Suprapubic skin (tissue), 4 donors: ENCODE results near the gene MVB12A. TPM values are rescaled to one million over a fixed set of nuclear protein-coding genes. Genes with fewer than 3 reads are reported as not detected.

ENCODE experiments used
- DNase-seq, 2 donors: peaks; one replicate each; pipeline ENCODE4 v3.0.0-alpha.2; 2019; ENCODE audit warnings: low spot score in 2 of 2
- H3K27ac ChIP-seq: fragments of 200-600 bp; sonication (generic); one replicate; pipeline ENCODE4 v1.5.1; 2019
- H3K27me3 ChIP-seq: fragments of 200-600 bp; sonication (generic); one replicate; pipeline ENCODE4 v1.5.1; 2019
- H3K36me3 ChIP-seq: fragments of 200-600 bp; sonication (generic); one replicate; pipeline ENCODE4 v1.5.1; 2019
- H3K4me1 ChIP-seq: fragments of 200-600 bp; sonication (generic); one replicate; pipeline ENCODE4 v1.5.1; 2019
- H3K4me3 ChIP-seq: fragments of 200-600 bp; sonication (generic); one replicate; pipeline ENCODE4 v1.5.1; 2019; ENCODE audit warnings: mild to moderate bottlenecking
- H3K9me3 ChIP-seq: fragments of 200-600 bp; sonication (generic); one replicate; pipeline ENCODE4 v1.5.1; 2019
- EP300 ChIP-seq: sonication (generic); formaldehyde crosslinking; IDR thresholded peaks from one replicate; pipeline ENCODE4 v1.6.1; 2017; ENCODE audit warnings: antibody characterized with exemption
- POLR2A ChIP-seq, 2 donors: fragments of 450-650 bp; IDR thresholded peaks; one replicate each; pipeline ENCODE4 v1.6.1; 2017; ENCODE audit warnings: antibody characterized with exemption in 2 of 2, mild to moderate bottlenecking in 2 of 2, moderate library complexity in 2 of 2
- POLR2AphosphoS5 ChIP-seq, 3 donors: sonication (generic); formaldehyde crosslinking; IDR thresholded peaks; one replicate each; pipeline ENCODE4 v1.6.1; 2017; ENCODE audit warnings: antibody characterized with exemption in 3 of 3
- WGBS: methylation state at CpG from one replicate; pipeline ENCODE4 v1.1.5; 2018; 5-methylcytosine and 5-hydroxymethylcytosine counted together
- total RNA-seq, 4 donors: library from RNA; depleted of rRNA; stranded (reverse); fragments of >200 nt; gene quantifications; one replicate each; pipeline ENCODE4 v1.1.0, GENCODE V29; 2016
- TF ChIP-seq, protein P1 (sequence below), 2 donors: fragments of 200-600 bp in 1 of 2; fragments of 450-650 bp in 1 of 2; sonication (generic) in 1 of 2; IDR thresholded peaks; one replicate each; pipeline ENCODE4 v1.5.1; 2016 to 2019; ENCODE audit warnings: antibody characterized with exemption in 2 of 2, mild to moderate bottlenecking in 1 of 2, moderate library complexity in 1 of 2

Gene MVB12A
- total RNA-seq, 4 donors from 2014 or later: 44.2 to 71.3 (median 60.5) TPM

DNA sequence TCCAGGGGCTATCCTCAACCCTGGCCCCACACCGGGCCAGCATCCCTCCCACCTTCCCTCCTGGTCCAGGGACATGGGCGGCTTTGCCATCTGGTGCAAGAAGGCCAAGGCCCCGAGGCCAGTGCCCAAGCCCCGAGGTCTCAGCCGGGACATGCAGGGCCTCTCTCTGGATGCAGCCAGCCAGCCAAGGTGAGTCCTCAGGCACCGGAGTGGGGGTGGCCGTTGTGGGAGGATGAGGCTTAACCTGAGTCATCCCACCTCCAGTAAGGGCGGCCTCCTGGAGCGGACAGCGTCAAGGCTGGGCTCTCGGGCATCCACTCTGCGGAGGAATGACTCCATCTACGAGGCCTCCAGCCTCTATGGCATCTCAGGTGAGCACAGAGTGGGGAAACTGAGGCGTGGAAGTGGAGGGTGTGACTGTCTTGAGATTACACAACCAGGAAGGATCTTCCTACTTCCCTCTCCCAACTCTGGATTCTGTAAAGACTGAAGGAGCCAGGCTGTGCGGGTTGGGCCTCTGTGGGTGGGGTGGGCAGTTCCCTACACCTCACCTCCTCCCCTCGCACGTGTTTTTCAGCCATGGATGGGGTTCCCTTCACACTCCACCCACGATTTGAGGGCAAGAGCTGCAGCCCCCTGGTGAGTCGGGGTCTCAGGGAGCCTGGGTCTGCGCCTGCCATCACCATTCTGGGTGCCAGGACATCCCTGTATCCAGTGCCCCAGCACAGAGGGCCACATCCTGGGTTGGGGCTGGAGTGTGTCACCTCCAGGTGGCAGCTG, 3.8 kb downstream of the MVB12A start:
- WGBS: 87% methylated on average over 9 of the region's 20 CpGs
- peaks cover 16% of the 10 kb centered on the region for H3K4me1 ChIP-seq
- no peak for DNase-seq
- no peak overlapping the region for H3K4me3 ChIP-seq
- peaks cover 14% of the 10 kb centered on the region for H3K36me3 ChIP-seq
- TF ChIP-seq POLR2A (IDR thresholded peaks at IDR 0.05): no peak
- TF ChIP-seq EP300: no peak
- no peak for TF ChIP-seq POLR2AphosphoS5 (IDR thresholded peaks at IDR 0.05)
- TF ChIP-seq, protein P1, sequence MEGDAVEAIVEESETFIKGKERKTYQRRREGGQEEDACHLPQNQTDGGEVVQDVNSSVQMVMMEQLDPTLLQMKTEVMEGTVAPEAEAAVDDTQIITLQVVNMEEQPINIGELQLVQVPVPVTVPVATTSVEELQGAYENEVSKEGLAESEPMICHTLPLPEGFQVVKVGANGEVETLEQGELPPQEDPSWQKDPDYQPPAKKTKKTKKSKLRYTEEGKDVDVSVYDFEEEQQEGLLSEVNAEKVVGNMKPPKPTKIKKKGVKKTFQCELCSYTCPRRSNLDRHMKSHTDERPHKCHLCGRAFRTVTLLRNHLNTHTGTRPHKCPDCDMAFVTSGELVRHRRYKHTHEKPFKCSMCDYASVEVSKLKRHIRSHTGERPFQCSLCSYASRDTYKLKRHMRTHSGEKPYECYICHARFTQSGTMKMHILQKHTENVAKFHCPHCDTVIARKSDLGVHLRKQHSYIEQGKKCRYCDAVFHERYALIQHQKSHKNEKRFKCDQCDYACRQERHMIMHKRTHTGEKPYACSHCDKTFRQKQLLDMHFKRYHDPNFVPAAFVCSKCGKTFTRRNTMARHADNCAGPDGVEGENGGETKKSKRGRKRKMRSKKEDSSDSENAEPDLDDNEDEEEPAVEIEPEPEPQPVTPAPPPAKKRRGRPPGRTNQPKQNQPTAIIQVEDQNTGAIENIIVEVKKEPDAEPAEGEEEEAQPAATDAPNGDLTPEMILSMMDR (IDR thresholded peaks at IDR 0.05): no peak
- no peaks in the 10 kb centered on the region for H3K9me3 ChIP-seq
- no peaks in the 10 kb centered on the region for H3K27me3 ChIP-seq
- no peak overlapping the region for H3K27ac ChIP-seq

DNA sequence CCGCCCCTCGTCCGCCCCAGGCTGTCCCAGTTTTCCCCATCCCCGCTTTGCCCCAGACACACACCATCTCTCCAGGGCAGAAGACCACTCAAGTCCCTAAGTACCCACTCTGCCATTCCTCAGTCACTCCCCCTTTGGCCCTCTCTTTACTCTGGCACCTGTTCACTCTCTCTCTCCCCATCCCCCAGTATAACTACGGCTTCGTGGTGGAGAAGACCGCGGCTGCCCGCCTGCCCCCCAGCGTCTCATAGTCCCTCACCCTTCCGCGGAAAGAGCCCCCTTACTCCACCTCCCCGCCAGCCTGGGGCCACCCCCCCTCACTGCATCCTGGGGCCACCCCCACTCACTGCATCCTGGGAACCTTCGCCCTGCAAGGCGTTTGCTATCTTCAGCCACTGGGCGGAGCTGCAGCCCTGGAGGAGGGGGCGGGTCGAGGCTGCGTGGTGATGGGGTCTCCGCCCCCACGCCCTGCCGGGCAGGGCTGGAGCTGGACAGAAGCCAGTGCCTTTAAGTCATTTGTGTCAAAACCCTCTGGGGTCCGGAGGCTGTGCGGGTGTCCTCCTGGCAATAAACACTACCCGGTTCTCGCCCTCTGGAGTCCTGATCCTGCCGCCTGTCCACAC, 5.0 kb downstream of the MVB12A start:
- Histone ChIP-seq H3K4me3 (no peak overlapping the region), H3K9me3 (no peaks in the 10 kb centered on the region), H3K27me3 (no peaks in the 10 kb centered on the region), H3K27ac (no peak overlapping the region), H3K36me3 (peaks cover 14% of the 10 kb centered on the region), H3K4me1 (peaks cover 15% of the 10 kb centered on the region)
- no peak for TF ChIP-seq EP300
- TF ChIP-seq, protein P1 (IDR thresholded peaks at IDR 0.05): peak in 1 of 2 donors; percentile 22
- TF ChIP-seq POLR2A (IDR thresholded peaks at IDR 0.05): no peak
- no peak for TF ChIP-seq POLR2AphosphoS5 (IDR thresholded peaks at IDR 0.05)
- 38% methylated on average over 26 of the region's 27 CpGs for WGBS
- no peak for DNase-seq

GRCh38 chr19:17429641-17430113, 9.8 kb downstream of the MVB12A start:
- no peak for DNase-seq
- H3K4me1 ChIP-seq: peaks cover 5% of the 10 kb centered on the region
- 54% methylated on average over 10 of the region's 17 CpGs for WGBS
- TF ChIP-seq POLR2AphosphoS5 (IDR thresholded peaks at IDR 0.05) (no peak), POLR2A (IDR thresholded peaks at IDR 0.05) (no peak), EP300 (no peak)
- TF ChIP-seq, protein P1 (IDR thresholded peaks at IDR 0.05): no peak
- H3K27ac ChIP-seq: no peak overlapping the region
- H3K36me3 ChIP-seq: no peaks in the 10 kb centered on the region
- H3K4me3 ChIP-seq: no peak overlapping the region
- H3K27me3 ChIP-seq: no peaks in the 10 kb centered on the region
- no peaks in the 10 kb centered on the region for H3K9me3 ChIP-seq

- TF ChIP-seq, protein P1 (IDR thresholded peaks at IDR 0.05): no peak
- TF ChIP-seq EP300 (no peak), POLR2A (IDR thresholded peaks at IDR 0.05) (no peak), POLR2AphosphoS5 (IDR thresholded peaks at IDR 0.05) (no peak)
- Histone ChIP-seq H3K9me3 (no peaks in the 10 kb centered on the region), H3K4me3 (no peak overlapping the region), H3K4me1 (peaks cover 5% of the 10 kb centered on the region), H3K27me3 (no peaks in the 10 kb centered on the region), H3K27ac (no peak overlapping the region), H3K36me3 (no peaks in the 10 kb centered on the region)
- WGBS: 89% methylated on average over 7 of the region's 7 CpGs
- no peak for DNase-seq
Measured at GRCh38 chr19:17431417-17431816, 11.6 kb downstream of the MVB12A start.

DNA sequence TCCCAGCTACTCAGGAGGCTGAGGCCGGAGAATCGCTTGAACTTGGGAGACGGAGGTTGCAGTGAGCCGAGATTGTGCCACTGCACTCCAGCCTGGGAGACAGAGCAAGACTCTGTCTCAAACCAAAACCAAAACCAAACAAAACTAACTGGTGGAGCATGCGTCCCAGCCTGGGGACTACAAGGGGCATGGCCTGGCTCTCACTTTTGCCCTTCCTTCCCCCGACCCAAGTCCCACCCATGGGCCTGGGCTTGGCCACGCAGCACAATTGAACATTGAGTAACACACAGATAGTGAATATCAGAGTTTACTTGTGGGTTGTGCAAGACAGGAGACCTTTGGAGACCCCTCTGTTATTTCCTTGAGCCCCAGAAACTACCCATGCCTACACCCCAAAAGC, 15.4 kb downstream of the MVB12A start:
- TF ChIP-seq, protein P1 (IDR thresholded peaks at IDR 0.05): no peak
- TF ChIP-seq POLR2A (IDR thresholded peaks at IDR 0.05): no peak
- no peak for TF ChIP-seq POLR2AphosphoS5 (IDR thresholded peaks at IDR 0.05)
- TF ChIP-seq EP300: no peak
- H3K4me1 ChIP-seq: no peaks in the 10 kb centered on the region
- 84% methylated on average over 7 of the region's 7 CpGs for WGBS
- DNase-seq: no peak
- no peak overlapping the region for H3K4me3 ChIP-seq
- H3K27ac ChIP-seq: no peak overlapping the region
- no peaks in the 10 kb centered on the region for H3K36me3 ChIP-seq
- H3K9me3 ChIP-seq: no peaks in the 10 kb centered on the region
- no peaks in the 10 kb centered on the region for H3K27me3 ChIP-seq
